ENCODE data around the gene FAM161A.

- TF ChIP-seq CTCF (IDR thresholded peaks at IDR 0.05 in 2 of 3, conservative IDR thresholded peaks at IDR 0.05 in 1 of 3; ENCODE audit: borderline replicate concordance in 1 of 3, insufficient read depth in 1 of 3, low read depth in 2 of 3, low read length in 2 of 3) (no peak), SP1 (IDR thresholded peaks at IDR 0.05; ENCODE audit: low read depth) (no peak), EZH2 (IDR thresholded peaks at IDR 0.05) (no peak), ATF3 (IDR thresholded peaks at IDR 0.05) (no peak), EZH2phosphoT487 (IDR thresholded peaks at IDR 0.05; ENCODE audit: borderline replicate concordance) (no peak), POLR2A (IDR thresholded peaks at IDR 0.05; ENCODE audit: borderline replicate concordance, extremely low read depth, insufficient read depth, insufficient read length) (no peak), JUND (IDR thresholded peaks at IDR 0.05) (no peak), MAX (IDR thresholded peaks at IDR 0.05) (no peak), ZNF274 (IDR thresholded peaks at IDR 0.05; ENCODE audit: low read depth, low read length) (no peak), SIN3A (IDR thresholded peaks at IDR 0.05; ENCODE audit: low read depth) (no peak), SRF (IDR thresholded peaks at IDR 0.05; ENCODE audit: low read depth) (no peak)
- TF ChIP-seq, protein P1, sequence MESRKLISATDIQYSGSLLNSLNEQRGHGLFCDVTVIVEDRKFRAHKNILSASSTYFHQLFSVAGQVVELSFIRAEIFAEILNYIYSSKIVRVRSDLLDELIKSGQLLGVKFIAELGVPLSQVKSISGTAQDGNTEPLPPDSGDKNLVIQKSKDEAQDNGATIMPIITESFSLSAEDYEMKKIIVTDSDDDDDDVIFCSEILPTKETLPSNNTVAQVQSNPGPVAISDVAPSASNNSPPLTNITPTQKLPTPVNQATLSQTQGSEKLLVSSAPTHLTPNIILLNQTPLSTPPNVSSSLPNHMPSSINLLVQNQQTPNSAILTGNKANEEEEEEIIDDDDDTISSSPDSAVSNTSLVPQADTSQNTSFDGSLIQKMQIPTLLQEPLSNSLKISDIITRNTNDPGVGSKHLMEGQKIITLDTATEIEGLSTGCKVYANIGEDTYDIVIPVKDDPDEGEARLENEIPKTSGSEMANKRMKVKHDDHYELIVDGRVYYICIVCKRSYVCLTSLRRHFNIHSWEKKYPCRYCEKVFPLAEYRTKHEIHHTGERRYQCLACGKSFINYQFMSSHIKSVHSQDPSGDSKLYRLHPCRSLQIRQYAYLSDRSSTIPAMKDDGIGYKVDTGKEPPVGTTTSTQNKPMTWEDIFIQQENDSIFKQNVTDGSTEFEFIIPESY (IDR thresholded peaks at IDR 0.05; ENCODE audit: extremely low read depth, insufficient replicate concordance, low read length), result no peak
Observed at GRCh38 chr2:61887717-61888266, 33.9 kb upstream of the FAM161A start.
